ENCODE results near the gene GNMT. TPM values are rescaled to one million over a fixed set of nuclear protein-coding genes. Genes with fewer than 3 reads are reported as not detected.
A peak's percentile ranks its signal among the peaks of the same experiment; 100 is the strongest.

The GNMT gene
- total RNA-seq, 1 experiment from 2014 or later = 1.8 TPM

GRCh38 chr6:42961020-42961470 is 491 bp downstream of the GNMT start:
- TF ChIP-seq EZH2 (IDR thresholded peaks at IDR 0.05; ENCODE audit: borderline replicate concordance, low read depth, low read length, poor library complexity, severe bottlenecking) = no peak
- TF ChIP-seq CTCF (conservative IDR thresholded peaks at IDR 0.05; ENCODE audit: low read depth, low read length) = no peak
- Histone ChIP-seq H3K4me3 (ENCODE audit: low read depth, low read length, poor library complexity, severe bottlenecking) (peak overlapping the region; percentile 34), H3K9me3 (ENCODE audit: low read depth, low read length, poor library complexity, severe bottlenecking) (no peaks in the 10 kb centered on the region), H3K27me3 (replicated peaks; ENCODE audit: insufficient read depth, low read depth, low read length, poor library complexity) (no peaks in the 10 kb centered on the region), H3K27ac (ENCODE audit: low read depth, low read length, poor library complexity, severe bottlenecking) (no peak overlapping the region), H3K36me3 (ENCODE audit: insufficient read depth, low read length, poor library complexity, severe bottlenecking) (peaks cover 12% of the 10 kb centered on the region), H3K4me1 (ENCODE audit: insufficient read depth, low read length, poor library complexity, severe bottlenecking) (no peaks in the 10 kb centered on the region)
- no TSS peak for BruUV-seq (replicated peaks)
- intact Hi-C loops (cut with micrococcal nuclease; ENCODE audit: unreplicated experiment) = no loop called here
- CTCF ChIA-PET = interaction anchor here (0.8 kb wide), 1 partner anchor 182 kb away, joined by 3 read pairs; no protein-coding TSS in a partner anchor
- POLR2A ChIA-PET (ENCODE audit: low non-redundant PET) = no interaction called here
- DNase-seq (ENCODE audit: low spot score) = no peak

GRCh38 chr6:42962096-42962495 is 1.5 kb downstream of the GNMT start:
- no TSS peak for BruUV-seq (replicated peaks)
- TF ChIP-seq EZH2 (IDR thresholded peaks at IDR 0.05; ENCODE audit: borderline replicate concordance, low read depth, low read length, poor library complexity, severe bottlenecking) (no peak), CTCF (conservative IDR thresholded peaks at IDR 0.05; ENCODE audit: low read depth, low read length) (no peak)
- Histone ChIP-seq H3K4me1 (ENCODE audit: insufficient read depth, low read length, poor library complexity, severe bottlenecking) (no peaks in the 10 kb centered on the region), H3K9me3 (ENCODE audit: low read depth, low read length, poor library complexity, severe bottlenecking) (no peaks in the 10 kb centered on the region), H3K36me3 (ENCODE audit: insufficient read depth, low read length, poor library complexity, severe bottlenecking) (peaks cover 12% of the 10 kb centered on the region), H3K27ac (ENCODE audit: low read depth, low read length, poor library complexity, severe bottlenecking) (peak overlapping the region; percentile 23), H3K27me3 (replicated peaks; ENCODE audit: insufficient read depth, low read depth, low read length, poor library complexity) (no peaks in the 10 kb centered on the region), H3K4me3 (ENCODE audit: low read depth, low read length, poor library complexity, severe bottlenecking) (no peak overlapping the region)
- CTCF ChIA-PET = no interaction called here
- POLR2A ChIA-PET (ENCODE audit: low non-redundant PET) = no interaction called here
- no peak for DNase-seq (ENCODE audit: low spot score)
- intact Hi-C loops (cut with micrococcal nuclease; ENCODE audit: unreplicated experiment) = no loop called here

GRCh38 chr6:42962502-42963178 is 2.1 kb downstream of the GNMT start:
- no peak for TF ChIP-seq EZH2 (IDR thresholded peaks at IDR 0.05; ENCODE audit: borderline replicate concordance, low read depth, low read length, poor library complexity, severe bottlenecking)
- TF ChIP-seq CTCF (conservative IDR thresholded peaks at IDR 0.05; ENCODE audit: low read depth, low read length) = no peak
- Histone ChIP-seq H3K27me3 (replicated peaks; ENCODE audit: insufficient read depth, low read depth, low read length, poor library complexity) (no peaks in the 10 kb centered on the region), H3K4me1 (ENCODE audit: insufficient read depth, low read length, poor library complexity, severe bottlenecking) (no peaks in the 10 kb centered on the region), H3K9me3 (ENCODE audit: low read depth, low read length, poor library complexity, severe bottlenecking) (no peaks in the 10 kb centered on the region), H3K36me3 (ENCODE audit: insufficient read depth, low read length, poor library complexity, severe bottlenecking) (peaks cover 15% of the 10 kb centered on the region), H3K4me3 (ENCODE audit: low read depth, low read length, poor library complexity, severe bottlenecking) (no peak overlapping the region), H3K27ac (ENCODE audit: low read depth, low read length, poor library complexity, severe bottlenecking) (peak overlapping the region; percentile 23)
- DNase-seq (ENCODE audit: low spot score) = no peak
- ChIA-PET CTCF (no interaction called here), POLR2A (ENCODE audit: low non-redundant PET) (no interaction called here)
- BruUV-seq (replicated peaks) = no TSS peak
- intact Hi-C loops (cut with micrococcal nuclease; ENCODE audit: unreplicated experiment) = no loop called here

Measured in A673 (cell line).